Choroid plexus epithelial cell (primary cell): ENCODE results near the gene RHOB.
"Not testable (repeated sequence)": the region's sequence is repeated elsewhere in the genome, so short reads cannot be mapped to it uniquely, and the experiment has no call there.

Experiments
- DNase-seq: peaks from one replicate; pipeline ENCODE4 v3.0.0-alpha.2; 2010; ENCODE audit warnings: low read depth
- H3K4me3 ChIP-seq: 2 replicates; pipeline ENCODE4 v1.5.1; 2011; ENCODE audit warnings: low read depth, mild to moderate bottlenecking, control low read depth, low read length, moderate library complexity
- TF ChIP-seq, protein P1 (sequence below): conservative IDR thresholded peaks from 2 replicates; pipeline ENCODE4 v1.5.1; 2011; ENCODE audit warnings: low read depth, mild to moderate bottlenecking, control low read depth, inconsistent platforms, low read length, moderate library complexity

Gene RHOB

DNA sequence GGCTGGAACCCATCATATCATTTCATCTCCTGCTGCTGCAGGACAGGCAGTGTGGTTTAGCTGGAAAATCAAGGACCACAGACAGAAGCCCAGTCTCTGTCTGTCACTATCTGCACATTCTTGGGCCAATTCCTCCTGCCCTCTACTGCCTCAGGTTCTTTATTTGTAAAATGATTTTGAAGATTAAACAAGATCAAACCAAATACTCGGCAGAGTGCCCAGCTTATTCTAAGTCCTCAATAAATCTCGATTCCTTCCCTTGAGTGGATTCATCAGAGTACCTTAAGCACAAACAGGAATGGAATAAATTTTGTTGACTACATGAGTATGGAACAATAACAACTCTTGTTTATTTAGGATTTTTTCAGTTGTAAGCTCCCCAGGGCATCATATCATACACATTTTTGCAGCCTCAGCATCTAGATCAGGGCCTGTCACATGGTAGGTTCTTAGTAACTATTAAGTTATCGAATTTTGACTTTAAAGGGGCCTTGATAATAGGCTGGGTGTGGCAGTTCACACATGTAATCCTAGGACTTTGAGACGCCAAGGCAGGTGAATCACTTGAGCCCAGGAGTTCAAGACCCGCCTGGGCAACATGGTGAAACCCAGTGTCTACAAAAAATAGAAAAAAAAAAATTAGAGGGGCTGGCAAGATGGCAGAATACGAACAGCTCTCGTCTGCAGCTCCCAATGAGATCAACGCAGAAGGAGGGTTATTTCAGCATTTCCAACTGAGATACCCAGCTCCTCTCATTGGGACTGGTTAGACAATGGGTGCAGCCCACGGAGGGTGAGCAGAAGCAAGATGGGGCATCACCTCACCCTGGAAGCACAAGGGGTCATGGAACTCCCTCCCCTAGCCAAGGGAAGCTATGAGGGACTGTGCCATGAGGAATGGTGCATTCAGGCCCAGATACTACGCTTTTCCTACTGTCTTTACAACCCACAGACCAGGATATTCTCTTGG, 11.1 kb downstream of the RHOB start:
- no peak overlapping the region for H3K4me3 ChIP-seq
- DNase-seq = no peak
- TF ChIP-seq, protein P1, sequence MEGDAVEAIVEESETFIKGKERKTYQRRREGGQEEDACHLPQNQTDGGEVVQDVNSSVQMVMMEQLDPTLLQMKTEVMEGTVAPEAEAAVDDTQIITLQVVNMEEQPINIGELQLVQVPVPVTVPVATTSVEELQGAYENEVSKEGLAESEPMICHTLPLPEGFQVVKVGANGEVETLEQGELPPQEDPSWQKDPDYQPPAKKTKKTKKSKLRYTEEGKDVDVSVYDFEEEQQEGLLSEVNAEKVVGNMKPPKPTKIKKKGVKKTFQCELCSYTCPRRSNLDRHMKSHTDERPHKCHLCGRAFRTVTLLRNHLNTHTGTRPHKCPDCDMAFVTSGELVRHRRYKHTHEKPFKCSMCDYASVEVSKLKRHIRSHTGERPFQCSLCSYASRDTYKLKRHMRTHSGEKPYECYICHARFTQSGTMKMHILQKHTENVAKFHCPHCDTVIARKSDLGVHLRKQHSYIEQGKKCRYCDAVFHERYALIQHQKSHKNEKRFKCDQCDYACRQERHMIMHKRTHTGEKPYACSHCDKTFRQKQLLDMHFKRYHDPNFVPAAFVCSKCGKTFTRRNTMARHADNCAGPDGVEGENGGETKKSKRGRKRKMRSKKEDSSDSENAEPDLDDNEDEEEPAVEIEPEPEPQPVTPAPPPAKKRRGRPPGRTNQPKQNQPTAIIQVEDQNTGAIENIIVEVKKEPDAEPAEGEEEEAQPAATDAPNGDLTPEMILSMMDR = no peak

DNA sequence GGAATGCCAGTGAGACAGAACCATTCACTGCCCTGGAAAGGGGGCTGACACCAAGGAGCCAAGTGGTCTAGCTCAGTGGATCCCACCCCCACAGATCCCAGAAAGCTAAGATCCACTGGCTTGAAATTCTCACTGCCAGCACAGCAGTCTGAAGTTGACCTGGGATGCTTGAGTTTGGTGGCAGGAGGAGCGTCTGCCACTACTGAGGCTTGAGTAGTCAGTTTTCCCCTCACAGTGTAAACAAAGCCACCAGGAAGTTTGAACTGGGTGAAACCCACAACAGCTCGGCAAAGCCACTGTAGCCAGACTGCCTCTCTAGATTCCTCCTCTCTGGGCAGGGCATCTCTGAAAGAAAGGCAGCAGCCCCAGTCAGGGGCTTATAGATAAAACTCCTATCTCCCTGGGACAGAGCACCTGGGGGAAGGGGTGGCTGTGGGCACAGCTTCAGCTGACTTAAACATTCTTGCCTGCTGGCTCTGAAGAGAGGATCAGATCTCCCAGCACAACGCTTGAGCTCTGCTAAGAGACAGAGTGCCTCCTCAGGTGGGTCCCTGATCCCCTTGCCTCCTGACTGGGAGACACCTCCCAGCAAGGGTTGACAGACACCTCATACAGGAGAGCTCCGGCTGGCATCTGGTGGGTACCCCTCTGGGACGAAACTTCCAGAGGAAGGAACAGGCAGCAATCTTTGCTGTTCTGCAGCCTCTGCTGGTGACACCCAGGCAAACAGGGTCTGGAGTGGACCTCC, 12.0 kb downstream of the RHOB start:
- not testable (repeated sequence) for DNase-seq

DNA sequence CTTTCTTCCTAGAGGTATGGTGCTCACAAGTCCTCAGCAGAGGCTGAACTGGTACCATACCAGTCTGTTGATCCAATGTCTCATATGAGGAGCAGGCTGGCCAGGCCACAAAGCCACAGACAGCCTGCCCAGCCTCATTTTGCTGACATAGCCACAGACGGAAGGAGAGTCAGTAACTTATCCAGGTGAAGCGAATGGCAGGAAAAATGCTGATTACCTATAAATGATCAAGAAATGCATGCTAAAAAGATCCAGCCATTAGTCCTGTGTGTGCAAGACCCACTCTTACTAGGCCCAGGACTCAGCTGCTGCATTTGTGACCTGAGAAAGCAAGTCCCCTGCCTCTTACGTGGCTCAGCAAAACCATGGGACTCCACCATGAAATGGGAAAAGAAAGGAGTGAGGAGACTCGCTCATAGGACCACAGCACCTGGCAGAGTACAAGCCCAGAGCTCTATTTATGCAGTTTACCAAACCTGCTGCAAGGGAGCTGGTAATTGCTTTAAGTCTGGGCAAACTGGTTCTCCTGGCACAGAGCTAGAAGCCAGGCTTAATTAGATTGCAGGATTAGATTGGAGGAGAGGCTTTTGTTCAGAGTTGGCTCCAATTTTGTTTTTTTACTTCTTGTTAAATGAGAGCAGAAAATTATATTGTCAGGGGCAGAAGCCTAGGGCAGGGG, 19.0 kb downstream of the RHOB start:
- no peak for DNase-seq
- H3K4me3 ChIP-seq = no peak overlapping the region
- TF ChIP-seq, protein P1 = no peak

More for the DNA sequence above, 12.0 kb downstream of the RHOB start:
- H3K4me3 ChIP-seq = not testable (repeated sequence)

DNA sequence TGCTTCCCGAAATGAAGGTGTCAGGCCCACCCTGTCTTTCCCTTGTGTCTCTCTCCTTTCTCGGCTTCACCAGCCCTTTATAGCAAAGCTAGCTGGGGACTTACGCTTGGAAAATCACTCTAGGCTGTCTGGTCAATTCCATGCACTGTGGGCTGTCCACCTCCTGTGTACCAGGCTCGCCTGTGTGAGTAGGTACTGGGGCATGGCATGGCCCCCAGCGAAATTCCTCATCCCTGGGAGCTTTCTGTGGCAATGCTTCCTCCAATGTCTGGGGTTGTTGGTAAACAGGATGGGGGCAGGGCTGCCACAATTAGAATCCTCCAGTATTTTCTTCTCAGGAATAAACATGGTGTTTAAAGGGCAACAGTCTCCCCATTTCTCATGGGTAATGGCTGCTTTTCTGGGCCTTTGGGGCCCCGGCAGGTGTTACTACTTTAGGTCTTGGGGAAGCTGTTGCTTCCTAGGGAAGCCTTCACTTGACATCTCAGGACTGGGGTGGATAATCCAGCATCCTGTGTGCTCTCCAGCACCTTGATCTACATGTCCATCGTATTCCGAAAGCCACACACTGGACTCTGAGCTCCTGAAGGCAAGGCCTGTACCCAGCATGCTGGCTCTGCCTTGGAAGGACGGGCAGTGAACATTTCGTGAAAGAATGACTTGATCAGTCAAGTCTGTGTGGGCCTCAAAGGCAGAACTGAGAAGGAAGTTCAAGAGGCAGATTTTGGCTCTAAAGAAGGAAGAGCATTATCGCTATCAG, 21.1 kb downstream of the RHOB start:
- TF ChIP-seq, protein P1 = no peak
- H3K4me3 ChIP-seq = no peak overlapping the region
- DNase-seq = no peak

DNA sequence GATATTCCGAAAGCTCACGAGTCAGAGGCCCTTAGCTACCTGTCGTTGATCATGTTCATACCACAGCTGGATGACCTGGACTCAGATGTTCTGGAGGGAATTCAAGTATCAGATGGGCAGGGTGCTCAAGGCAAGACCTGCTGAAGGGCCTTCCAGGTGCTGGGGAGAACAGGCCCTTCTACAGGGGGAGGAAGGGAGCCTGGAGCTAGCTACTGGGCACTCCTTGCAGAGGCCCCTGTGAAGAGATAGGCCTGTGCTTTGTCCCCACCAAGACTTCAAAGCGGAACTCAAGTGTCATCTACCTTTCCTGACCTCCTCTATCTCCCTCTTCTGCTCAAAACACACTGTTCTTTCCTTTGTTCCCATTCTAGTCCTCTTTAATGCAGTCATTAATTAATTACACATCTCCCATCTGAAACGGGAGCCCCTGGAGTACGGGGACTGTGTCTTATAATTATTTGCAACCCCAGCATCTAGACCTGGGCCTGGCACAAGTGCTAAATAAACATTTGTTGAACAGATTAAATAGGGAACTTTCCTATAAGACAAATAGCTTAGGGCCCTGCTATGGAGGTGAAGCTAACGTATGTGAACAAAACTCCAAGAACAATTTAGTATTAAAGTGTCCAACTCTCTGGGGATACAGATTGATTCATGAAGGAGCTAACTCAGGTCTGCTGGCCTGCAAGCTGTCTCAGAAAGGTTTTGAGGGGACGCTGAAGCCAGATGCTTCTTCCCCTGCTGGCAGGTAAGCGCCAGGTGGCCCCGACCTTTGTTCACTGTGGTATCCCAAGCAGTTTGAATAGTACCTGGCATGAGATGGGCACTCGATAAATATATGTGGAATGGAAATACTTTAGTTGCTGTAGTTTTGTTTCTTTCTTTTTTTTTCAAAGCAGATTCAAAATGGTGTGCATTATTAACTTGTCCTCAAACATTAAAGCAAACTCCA, 22.0 kb downstream of the RHOB start:
- DNase-seq = no peak
- no peak overlapping the region for H3K4me3 ChIP-seq
- TF ChIP-seq, protein P1 = no peak

DNA sequence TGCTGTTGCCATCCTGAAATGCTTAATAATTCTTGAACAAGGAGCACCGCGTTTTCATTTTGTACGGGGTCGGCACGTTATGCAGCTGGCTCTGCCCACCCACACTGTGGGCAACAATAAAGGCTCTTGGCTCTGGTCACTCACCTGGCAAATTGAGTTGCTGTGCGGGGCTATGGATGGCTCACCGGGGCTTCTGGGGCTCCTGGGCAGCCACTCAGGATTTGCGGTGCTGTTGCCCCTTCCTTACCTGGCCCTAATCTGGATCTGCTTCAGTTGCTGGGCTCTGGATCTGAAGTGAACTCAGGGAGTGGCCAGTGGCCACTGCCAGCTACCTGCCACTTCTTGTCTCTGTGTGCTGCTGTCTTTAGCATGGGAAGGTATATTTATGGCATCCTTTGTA, 22.7 kb downstream of the RHOB start:
- no peak for DNase-seq
- TF ChIP-seq, protein P1 = no peak
- H3K4me3 ChIP-seq = no peak overlapping the region
